DMS153 treated with DMSO at 0.1 percent for 48 hours (cell line): ENCODE measurements around the gene ADIPOR2.

Experiments used
- DNase-seq: peaks from one replicate; lab custom pipeline; 2025; ENCODE audit not compliant: unreplicated experiment; lab: John Stamatoyannopoulos, UW

The ADIPOR2 gene

GRCh38 chr12:1826867-1827705 lies 136.2 kb downstream of the ADIPOR2 start:
- DNase-seq, result no peak

GRCh38 chr12:1827826-1828805 lies 137.2 kb downstream of the ADIPOR2 start:
- no peak for DNase-seq

- no peak for DNase-seq
Observed at GRCh38 chr12:1828856-1829255, 138.0 kb downstream of the ADIPOR2 start.

GRCh38 chr12:1829306-1829900 lies 138.5 kb downstream of the ADIPOR2 start:
- no peak for DNase-seq

- no peak for DNase-seq
Observed at GRCh38 chr12:1830401-1830845, 139.6 kb downstream of the ADIPOR2 start.

GRCh38 chr12:1830981-1831963 lies 140.4 kb downstream of the ADIPOR2 start:
- DNase-seq, result no peak

- DNase-seq, result no peak
Observed at GRCh38 chr12:1832801-1833595, 142.1 kb downstream of the ADIPOR2 start.

GRCh38 chr12:1833596-1834028 lies 142.7 kb downstream of the ADIPOR2 start:
- DNase-seq, result no peak

- DNase-seq, result no peak
Observed at GRCh38 chr12:1834186-1834925, 143.5 kb downstream of the ADIPOR2 start.

- no peak for DNase-seq
Observed at GRCh38 chr12:1835211-1836131, 144.6 kb downstream of the ADIPOR2 start.

GRCh38 chr12:1836241-1836803 lies 145.5 kb downstream of the ADIPOR2 start:
- no peak for DNase-seq

- peak; percentile 61 for DNase-seq
Observed at GRCh38 chr12:1836854-1837421, 146.1 kb downstream of the ADIPOR2 start.

GRCh38 chr12:1837541-1838204 lies 146.8 kb downstream of the ADIPOR2 start:
- no peak for DNase-seq
